ENCODE measurements around the gene MVD.

GRCh38 chr16:88636488-88637265 lies 26.2 kb downstream of the MVD start:
- TF ChIP-seq, protein P1, sequence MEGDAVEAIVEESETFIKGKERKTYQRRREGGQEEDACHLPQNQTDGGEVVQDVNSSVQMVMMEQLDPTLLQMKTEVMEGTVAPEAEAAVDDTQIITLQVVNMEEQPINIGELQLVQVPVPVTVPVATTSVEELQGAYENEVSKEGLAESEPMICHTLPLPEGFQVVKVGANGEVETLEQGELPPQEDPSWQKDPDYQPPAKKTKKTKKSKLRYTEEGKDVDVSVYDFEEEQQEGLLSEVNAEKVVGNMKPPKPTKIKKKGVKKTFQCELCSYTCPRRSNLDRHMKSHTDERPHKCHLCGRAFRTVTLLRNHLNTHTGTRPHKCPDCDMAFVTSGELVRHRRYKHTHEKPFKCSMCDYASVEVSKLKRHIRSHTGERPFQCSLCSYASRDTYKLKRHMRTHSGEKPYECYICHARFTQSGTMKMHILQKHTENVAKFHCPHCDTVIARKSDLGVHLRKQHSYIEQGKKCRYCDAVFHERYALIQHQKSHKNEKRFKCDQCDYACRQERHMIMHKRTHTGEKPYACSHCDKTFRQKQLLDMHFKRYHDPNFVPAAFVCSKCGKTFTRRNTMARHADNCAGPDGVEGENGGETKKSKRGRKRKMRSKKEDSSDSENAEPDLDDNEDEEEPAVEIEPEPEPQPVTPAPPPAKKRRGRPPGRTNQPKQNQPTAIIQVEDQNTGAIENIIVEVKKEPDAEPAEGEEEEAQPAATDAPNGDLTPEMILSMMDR (conservative IDR thresholded peaks at IDR 0.05; ENCODE audit: low read depth, low read length): no peak
- TF ChIP-seq POLR2A (IDR thresholded peaks at IDR 0.05; ENCODE audit: low read depth, low read length) (no peak), SMC3 (IDR thresholded peaks at IDR 0.05; ENCODE audit: low read depth, low read length) (no peak), CHD1 (IDR thresholded peaks at IDR 0.05; ENCODE audit: low read depth, low read length) (no peak), RAD21 (IDR thresholded peaks at IDR 0.05; ENCODE audit: low read length) (no peak), CEBPB (IDR thresholded peaks at IDR 0.05; ENCODE audit: low read depth, low read length) (no peak), RFX5 (IDR thresholded peaks at IDR 0.05; ENCODE audit: low read depth, low read length) (no peak)
